Colonic mucosa (tissue), 4 donors: Measurements from ENCODE around the gene CD22. TPM values are rescaled to one million over a fixed set of nuclear protein-coding genes. Genes with fewer than 3 reads are reported as not detected.

ENCODE experiments used
- DNase-seq: peaks from one replicate; pipeline ENCODE4 v3.0.0-alpha.2; 2020
- H3K27ac ChIP-seq: fragments of 200-600 bp; one replicate; pipeline ENCODE4 v1.8.0; 2021
- H3K27me3 ChIP-seq: fragments of 200-600 bp; one replicate; pipeline ENCODE4 v1.8.0; 2021
- H3K36me3 ChIP-seq: fragments of 200-600 bp; one replicate; pipeline ENCODE4 v1.8.0; 2021
- H3K4me1 ChIP-seq: fragments of 200-600 bp; one replicate; pipeline ENCODE4 v1.8.0; 2021; ENCODE audit warnings: mild to moderate bottlenecking
- H3K4me3 ChIP-seq: fragments of 200-600 bp; one replicate; pipeline ENCODE4 v1.8.0; 2021
- H3K9ac ChIP-seq, 2 donors: one replicate each; pipeline ENCODE4 v1.7.0; 2013; ENCODE audit warnings: control low read depth in 2 of 2, low read depth in 2 of 2, low read length in 2 of 2
- H3K9me3 ChIP-seq: fragments of 200-600 bp; one replicate; pipeline ENCODE4 v1.8.0; 2021
- intact Hi-C: fragments of 100-400 bp; cut with DNase I; formaldehyde crosslinking; loops from one replicate; pipeline ENCODE4 v1.14.1; 2022
- total RNA-seq, 2 donors: library from RNA; stranded (reverse); fragmentation: NEBNext Ultra II Directional in 1 of 2; extraction: Animal tissue kit (Norgen Biotek cat#: 25700) in 1 of 2; gene quantifications; one replicate each; pipeline ENCODE4 v1.2.1, GENCODE V29; 2021
- TF ChIP-seq, protein P1 (sequence below): fragments of 200-600 bp; IDR thresholded peaks from one replicate; pipeline ENCODE4 v1.8.0; 2022; ENCODE audit warnings: antibody characterized with exemption, mild to moderate bottlenecking
- donor health status: healthy.
- donor health status: DM: no; HTN: no; CAD: no.
- donor health status: DM: no; HTN: no; CAD: no.

CD22 gene
- total RNA-seq, 2 donors from 2014 or later: 1.6 to 3.0 TPM

DNA sequence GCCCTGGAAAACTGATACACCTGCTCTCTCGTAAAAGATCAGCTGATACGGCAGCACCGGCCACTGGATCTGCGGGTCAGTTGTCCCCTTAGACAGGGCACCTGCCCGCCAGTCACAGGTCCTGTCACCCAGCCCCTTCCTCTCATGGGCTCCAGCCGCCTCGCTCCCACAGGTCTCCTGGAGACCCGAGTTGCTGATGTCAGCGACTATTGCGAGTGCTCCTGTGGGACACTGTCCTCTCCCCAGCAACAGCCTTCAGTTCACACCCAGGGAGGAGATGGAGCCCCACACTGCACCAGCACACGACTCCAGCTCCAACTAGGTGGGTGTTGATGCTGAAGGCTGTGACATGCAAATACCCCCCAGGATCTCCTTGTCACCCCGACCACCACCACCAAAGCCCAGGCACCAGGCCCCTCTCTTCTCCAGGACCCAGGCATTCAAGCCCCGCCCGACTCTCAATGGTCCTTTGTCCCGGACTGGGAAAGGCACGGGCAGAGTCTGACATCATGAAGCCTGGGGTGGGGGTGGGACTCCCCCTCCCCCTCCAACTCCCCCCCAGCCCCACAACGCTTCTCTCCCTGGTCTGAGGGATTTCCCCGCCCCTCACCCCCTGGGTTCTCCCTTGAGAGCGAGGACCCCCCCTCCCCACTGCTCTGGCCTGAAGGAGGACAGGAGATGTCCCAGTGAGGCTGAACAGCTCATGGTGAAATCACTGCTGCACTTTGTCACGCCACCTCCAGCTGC lies 38.4 kb upstream of the CD22 start:
- Histone ChIP-seq H3K27ac (no peak overlapping the region), H3K36me3 (no peaks in the 10 kb centered on the region), H3K4me1 (no peaks in the 10 kb centered on the region), H3K4me3 (no peak overlapping the region), H3K9me3 (no peaks in the 10 kb centered on the region), H3K27me3 (no peaks in the 10 kb centered on the region), H3K9ac (no peak overlapping the region)
- TF ChIP-seq, protein P1, sequence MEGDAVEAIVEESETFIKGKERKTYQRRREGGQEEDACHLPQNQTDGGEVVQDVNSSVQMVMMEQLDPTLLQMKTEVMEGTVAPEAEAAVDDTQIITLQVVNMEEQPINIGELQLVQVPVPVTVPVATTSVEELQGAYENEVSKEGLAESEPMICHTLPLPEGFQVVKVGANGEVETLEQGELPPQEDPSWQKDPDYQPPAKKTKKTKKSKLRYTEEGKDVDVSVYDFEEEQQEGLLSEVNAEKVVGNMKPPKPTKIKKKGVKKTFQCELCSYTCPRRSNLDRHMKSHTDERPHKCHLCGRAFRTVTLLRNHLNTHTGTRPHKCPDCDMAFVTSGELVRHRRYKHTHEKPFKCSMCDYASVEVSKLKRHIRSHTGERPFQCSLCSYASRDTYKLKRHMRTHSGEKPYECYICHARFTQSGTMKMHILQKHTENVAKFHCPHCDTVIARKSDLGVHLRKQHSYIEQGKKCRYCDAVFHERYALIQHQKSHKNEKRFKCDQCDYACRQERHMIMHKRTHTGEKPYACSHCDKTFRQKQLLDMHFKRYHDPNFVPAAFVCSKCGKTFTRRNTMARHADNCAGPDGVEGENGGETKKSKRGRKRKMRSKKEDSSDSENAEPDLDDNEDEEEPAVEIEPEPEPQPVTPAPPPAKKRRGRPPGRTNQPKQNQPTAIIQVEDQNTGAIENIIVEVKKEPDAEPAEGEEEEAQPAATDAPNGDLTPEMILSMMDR: no peak
- no peak for DNase-seq
- intact Hi-C loops: no loop called here

DNA sequence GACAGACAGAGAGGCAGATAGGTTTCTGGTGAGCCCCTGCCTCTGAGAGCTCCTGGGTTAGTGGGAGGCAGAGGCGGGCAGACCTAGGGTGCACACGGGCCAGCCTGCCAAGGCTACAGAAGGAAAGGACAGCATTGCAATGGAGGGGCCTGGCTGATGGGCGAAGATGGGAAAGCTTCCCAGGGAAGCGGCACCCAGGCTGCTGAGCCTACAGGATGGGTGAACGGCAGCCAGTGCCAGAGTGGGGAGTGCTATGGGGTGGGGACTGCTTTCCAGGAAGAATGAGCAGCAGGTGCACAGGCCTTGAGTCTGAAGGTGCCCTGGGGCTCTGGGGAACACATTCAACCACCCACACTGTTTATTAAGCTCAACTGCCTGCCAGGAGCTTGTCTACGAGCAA lies 37.7 kb upstream of the CD22 start:
- no peak for DNase-seq
- TF ChIP-seq, protein P1: no peak
- Histone ChIP-seq H3K9ac (no peak overlapping the region), H3K36me3 (no peaks in the 10 kb centered on the region), H3K4me1 (no peaks in the 10 kb centered on the region), H3K27ac (no peak overlapping the region), H3K27me3 (no peaks in the 10 kb centered on the region), H3K9me3 (no peaks in the 10 kb centered on the region), H3K4me3 (no peak overlapping the region)
- intact Hi-C loops: no loop called here

DNA sequence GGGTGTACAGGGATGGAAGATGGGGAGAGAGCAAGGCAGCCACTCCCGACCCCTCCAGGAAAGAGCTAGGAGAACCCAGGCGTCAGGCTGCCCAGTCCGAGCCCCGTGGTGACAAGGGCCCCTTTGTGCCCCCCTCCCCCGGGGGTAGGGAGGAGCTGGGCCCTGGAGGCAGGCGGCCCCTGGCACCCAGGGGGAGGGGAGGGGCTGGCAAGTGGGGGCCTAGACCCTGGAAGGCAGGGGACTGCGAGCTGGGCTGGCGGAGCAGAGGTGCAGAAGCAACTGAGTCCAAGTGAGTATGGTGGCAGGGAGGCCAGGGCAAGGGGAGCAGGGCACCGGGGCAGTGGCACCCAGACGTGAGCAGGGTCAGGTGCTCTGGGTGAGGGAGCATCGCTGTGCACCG lies 37.1 kb upstream of the CD22 start, which contains the start of gene MAG:
MAG (plus strand) TSS at position 246 of the 400 bp plus-strand sequence. CDS start 3,248 bp downstream, outside the sequence.
- Histone ChIP-seq H3K9ac (no peak within 1 kb of the TSS), H3K4me1 (no peaks in the 10 kb centered on the region), H3K27me3 (no peaks in the 10 kb centered on the region), H3K9me3 (no peaks in the 10 kb centered on the region), H3K4me3 (no peak within 1 kb of the TSS), H3K36me3 (no peaks in the 10 kb centered on the region), H3K27ac (no peak within 1 kb of the TSS)
- no peak for DNase-seq
- TF ChIP-seq, protein P1: no peak
- intact Hi-C loops: no loop called here

DNA sequence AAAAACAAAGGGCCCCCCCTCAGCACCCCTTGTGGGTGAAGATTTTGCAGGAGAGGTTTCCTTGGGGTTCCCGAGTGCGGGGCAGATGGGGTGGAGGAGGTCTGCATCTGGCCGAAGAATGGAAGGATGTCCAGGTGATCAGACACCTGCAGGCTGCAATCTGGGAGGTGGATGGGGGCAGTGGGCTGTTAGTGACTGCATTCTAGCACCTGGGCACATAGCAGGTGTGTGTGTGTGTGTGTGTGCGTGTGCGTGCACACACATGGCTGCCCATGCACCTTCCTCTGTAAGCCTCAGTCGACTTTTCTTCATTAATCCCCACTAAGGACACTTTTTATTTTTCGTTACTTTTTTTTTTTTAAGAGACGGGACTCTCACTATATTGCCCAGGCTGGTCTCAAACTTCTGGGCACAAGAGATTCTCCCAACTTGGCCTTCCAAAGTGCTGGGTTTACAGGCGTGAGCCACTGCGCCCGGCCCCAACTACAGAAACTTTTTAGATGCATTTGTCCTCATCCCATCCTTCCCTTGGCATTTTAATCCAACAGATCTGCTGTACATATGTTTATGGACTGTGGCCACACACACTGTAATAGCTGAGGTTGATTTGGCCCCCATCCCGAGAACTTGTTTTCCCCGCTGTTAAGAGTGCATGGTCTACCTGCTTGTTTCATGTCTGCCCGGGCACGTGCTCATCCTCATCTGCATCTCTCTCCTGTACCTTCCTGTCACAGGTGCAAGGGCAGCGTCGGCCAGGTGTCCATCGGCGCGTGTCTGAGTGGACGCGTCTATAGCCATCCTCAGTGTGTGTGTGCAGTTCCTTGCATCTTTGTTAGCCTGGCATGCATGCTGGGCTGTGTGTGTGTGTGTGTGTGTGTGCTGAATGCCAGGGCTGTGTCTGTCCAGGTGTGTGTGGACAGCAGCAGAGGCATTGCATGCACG lies 36.3 kb upstream of the CD22 start:
- Histone ChIP-seq H3K9ac (no peak overlapping the region), H3K4me1 (no peaks in the 10 kb centered on the region), H3K4me3 (no peak overlapping the region), H3K9me3 (no peaks in the 10 kb centered on the region), H3K27ac (no peak overlapping the region), H3K27me3 (no peaks in the 10 kb centered on the region), H3K36me3 (no peaks in the 10 kb centered on the region)
- no peak for DNase-seq
- intact Hi-C loops: no loop called here
- TF ChIP-seq, protein P1: no peak

DNA sequence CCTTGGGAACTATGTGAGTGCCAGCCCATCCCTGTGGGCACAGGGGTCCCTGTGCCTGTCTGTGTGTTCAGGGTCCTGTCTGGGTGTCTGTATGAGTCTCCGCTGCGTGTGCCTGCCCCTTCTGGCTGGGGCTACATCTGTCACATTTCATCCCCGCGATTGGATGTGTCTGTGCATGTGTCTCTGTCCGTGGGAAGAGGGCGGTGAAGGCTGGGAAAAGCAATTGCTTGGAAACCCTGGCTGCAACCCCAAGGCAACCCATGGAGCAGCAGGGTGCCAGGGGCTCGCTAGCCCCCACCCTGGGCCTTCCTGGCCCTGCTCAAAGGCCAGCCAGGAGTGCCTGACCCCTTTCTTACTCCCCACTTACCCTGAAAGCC lies 35.6 kb upstream of the CD22 start:
- H3K9me3 ChIP-seq: no peaks in the 10 kb centered on the region
- no peaks in the 10 kb centered on the region for H3K27me3 ChIP-seq
- H3K36me3 ChIP-seq: no peaks in the 10 kb centered on the region
- H3K9ac ChIP-seq: no peak overlapping the region
- TF ChIP-seq, protein P1: no peak
- H3K4me3 ChIP-seq: no peak overlapping the region
- DNase-seq: no peak
- no peaks in the 10 kb centered on the region for H3K4me1 ChIP-seq
- H3K27ac ChIP-seq: no peak overlapping the region
- intact Hi-C loops: no loop called here
